SKM-1 treated with dmso at 0.1 percent for 144 hours (cell line): ENCODE results near the gene TP53INP2.
"Not testable (repeated sequence)": the region's sequence is repeated elsewhere in the genome, so short reads cannot be mapped to it uniquely, and the experiment has no call there.

Source experiments
- DNase-seq: peaks from one replicate; lab custom pipeline; 2025; ENCODE audit not compliant: unreplicated experiment; lab: John Stamatoyannopoulos, UW

TP53INP2 gene

GRCh38 chr20:34720266-34720665 is 16.1 kb downstream of the TP53INP2 start:
- no peak for DNase-seq

GRCh38 chr20:34722560-34722959 is 18.4 kb downstream of the TP53INP2 start:
- not testable (repeated sequence) for DNase-seq

DNA sequence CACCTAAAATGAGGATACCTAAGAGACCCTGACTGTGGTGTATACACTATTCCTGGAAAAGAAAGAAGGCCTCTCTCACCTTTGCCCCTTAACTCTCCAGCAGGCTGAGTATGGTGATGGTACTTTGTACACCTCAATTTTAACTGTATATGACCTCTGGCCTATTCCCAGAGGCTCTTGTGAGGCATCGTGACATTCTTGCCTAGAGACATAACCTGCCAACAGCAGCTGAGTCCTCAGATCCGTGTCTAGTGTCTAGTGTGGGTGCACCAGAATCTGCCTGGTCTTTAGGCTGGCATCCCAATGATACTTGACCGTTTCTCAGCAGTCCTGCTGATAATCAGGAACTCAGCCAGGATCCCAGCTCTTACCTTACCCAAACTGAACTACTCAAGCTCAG is 20.0 kb downstream of the TP53INP2 start:
- no peak for DNase-seq

- no peak for DNase-seq
Observed at GRCh38 chr20:34729416-34729815, 25.3 kb downstream of the TP53INP2 start.

GRCh38 chr20:34732523-34732922 is 28.4 kb downstream of the TP53INP2 start:
- no peak for DNase-seq

DNA sequence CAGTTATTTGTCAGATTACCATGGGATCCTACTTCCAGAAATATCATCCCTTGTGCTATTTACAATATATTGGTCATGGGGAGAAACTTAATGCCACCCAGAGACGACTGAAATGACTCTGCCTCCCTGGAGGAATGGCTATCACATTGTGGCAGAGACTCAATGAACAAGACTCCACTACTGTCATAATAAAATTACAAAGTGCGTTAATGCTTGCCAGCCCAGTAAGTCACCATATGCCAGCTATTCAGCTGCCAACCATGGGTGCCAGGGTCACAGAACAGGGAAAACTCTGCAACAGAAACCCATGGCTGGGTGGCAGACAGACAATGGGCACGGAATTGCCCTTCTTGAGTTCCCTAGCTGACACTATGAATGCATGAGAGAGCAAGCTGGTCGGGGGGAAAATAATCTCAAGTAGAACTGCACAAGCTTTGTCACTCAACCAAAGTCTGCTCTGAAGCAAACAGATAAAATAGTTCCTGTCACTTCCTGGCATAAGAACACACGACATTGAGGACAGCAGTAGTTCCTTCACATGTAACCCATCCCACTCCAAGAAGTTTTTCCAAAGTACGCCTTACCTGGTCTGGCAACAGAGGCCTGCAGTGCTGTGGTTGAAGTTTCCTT is 32.1 kb downstream of the TP53INP2 start:
- no peak for DNase-seq

GRCh38 chr20:34743039-34743438 is 38.9 kb downstream of the TP53INP2 start:
- DNase-seq: no peak

GRCh38 chr20:34744340-34744739 is 40.2 kb downstream of the TP53INP2 start:
- DNase-seq: no peak

DNA sequence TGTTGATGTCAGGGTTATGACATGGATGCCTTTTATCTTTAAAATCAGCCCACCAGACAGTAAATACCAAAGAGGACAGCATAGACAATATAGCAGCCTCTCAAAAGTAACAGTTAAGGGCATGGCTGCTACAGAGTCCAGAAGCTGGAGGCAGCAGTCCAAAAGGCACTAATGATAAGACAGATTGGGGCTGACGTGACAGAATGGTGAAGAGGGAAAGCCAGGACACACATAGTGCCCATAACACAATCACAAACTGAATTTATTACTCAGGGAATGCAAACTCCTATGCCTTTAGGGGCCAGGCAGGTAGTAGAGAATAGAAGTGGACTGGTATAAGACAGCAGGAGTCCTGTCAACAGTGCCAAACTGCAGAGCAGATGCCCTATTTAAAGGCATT is 40.7 kb downstream of the TP53INP2 start:
- no peak for DNase-seq

DNA sequence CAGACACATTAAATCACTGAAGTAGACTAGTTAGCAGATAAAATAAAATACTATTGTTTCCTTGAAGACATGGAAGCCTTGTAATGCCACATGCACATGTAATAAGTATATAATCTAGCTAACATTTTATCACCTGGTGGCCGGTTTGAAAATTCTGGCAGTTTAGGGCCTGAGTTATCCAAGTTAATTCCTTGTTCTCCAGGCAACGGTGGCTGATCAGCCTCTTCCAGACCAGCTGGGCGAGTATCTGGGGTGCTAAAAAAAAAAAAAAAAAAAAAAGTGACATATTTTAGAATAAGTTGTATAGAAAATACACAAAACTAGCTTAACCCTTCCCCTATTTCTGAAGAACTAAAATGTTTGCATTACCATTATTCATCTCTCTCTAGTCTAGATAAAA is 42.5 kb downstream of the TP53INP2 start:
- no peak for DNase-seq

DNA sequence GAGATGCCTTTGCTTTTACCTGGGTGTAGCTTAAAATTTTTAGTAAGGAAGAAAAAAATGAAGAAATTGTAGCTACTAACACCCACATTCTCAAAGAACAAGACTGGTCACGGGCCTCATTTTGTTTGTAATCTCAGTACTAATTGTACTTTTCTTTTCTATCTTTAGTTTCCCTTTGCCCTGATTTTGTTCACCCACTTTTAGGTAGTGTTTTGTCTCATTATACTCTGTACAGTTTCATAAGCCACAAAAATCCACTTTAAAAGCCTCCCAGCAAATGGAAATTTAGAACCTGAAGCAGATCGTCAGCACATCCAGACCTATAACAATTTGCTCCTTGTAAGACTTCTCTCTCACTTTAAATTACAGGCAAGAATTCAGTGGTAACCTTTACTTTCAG is 43.3 kb downstream of the TP53INP2 start:
- DNase-seq: no peak

DNA sequence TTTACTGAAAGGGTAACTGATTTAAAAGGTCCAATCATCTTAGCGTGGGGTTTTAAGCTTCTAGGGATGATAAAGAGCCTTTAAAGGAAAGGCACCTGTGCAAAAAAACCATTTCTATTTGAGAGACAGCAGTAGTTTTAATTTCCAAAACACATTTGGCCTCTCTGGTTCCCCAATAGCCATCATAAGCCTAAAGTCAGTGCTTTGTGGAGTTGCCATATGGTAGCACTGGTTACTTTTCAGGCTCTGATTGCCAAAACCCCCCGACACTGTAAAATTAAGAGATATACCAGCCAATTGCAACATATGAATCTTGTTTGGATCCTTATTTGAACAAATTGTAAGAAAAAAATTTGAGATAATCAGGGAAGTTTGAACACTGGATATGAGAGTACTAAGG is 44.6 kb downstream of the TP53INP2 start:
- no peak for DNase-seq

DNA sequence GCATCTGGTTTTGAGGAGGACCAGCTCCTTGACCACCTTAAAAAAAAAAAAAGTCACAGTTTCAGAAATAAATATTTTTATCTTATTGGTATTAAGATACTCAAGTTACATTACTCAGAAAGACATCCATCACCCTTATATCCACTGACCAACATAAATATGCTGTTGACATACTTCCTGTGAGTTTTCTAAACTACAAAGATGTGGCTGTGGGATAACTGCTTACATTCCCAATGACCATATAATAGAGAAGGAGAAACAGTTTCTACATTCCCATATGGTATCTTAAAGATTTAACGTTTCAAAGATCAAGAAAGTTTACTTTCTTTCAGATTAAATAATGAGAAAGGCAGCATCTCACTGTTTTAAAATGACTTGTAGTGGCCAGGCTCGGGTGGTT is 46.3 kb downstream of the TP53INP2 start:
- DNase-seq: no peak

GRCh38 chr20:34751453-34751852 is 47.3 kb downstream of the TP53INP2 start:
- DNase-seq: no peak

GRCh38 chr20:34753706-34754461 is 49.7 kb downstream of the TP53INP2 start:
- no peak for DNase-seq

- no peak for DNase-seq
Observed at GRCh38 chr20:34754611-34755010, 50.5 kb downstream of the TP53INP2 start.

- DNase-seq: no peak
Observed at GRCh38 chr20:34755367-34755766, 51.2 kb downstream of the TP53INP2 start.

GRCh38 chr20:34762031-34762555 is 57.9 kb downstream of the TP53INP2 start:
- no peak for DNase-seq
